ENCODE results near the gene RALGAPA2.

GRCh38 chr20:20462185-20462584 is 250.3 kb downstream of the RALGAPA2 start:
- TF ChIP-seq CTCF (conservative IDR thresholded peaks at IDR 0.05; ENCODE audit: low read depth in 2 of 2) (no peak), REST (IDR thresholded peaks at IDR 0.05; ENCODE audit: unreplicated experiment) (no peak), EZH2phosphoT487 (IDR thresholded peaks at IDR 0.05; ENCODE audit: unreplicated experiment) (no peak)
